Testis (tissue), 3 donors: Measurements from ENCODE around the gene GSK3A. TPM values are rescaled to one million over a fixed set of nuclear protein-coding genes. Genes with fewer than 3 reads are reported as not detected.

ENCODE experiments used
- DNase-seq: peaks from one replicate; pipeline ENCODE4 v3.0.0-alpha.2; 2019
- H3K27ac ChIP-seq, 2 donors: fragments of 200-600 bp; sonication (generic); one replicate each; pipeline ENCODE4 v1.5.1; 2019
- H3K27me3 ChIP-seq: fragments of 200-600 bp; sonication (generic); one replicate; pipeline ENCODE4 v1.5.1; 2019
- H3K36me3 ChIP-seq: fragments of 200-600 bp; sonication (generic); one replicate; pipeline ENCODE4 v1.5.1; 2017; ENCODE audit warnings: low read depth; ENCODE audit errors: missing control alignments
- H3K4me1 ChIP-seq: fragments of 200-600 bp; sonication (generic); one replicate; pipeline ENCODE4 v1.5.1; 2019
- H3K4me3 ChIP-seq, 2 donors: fragments of 200-600 bp; sonication (generic); one replicate each; pipeline ENCODE4 v1.5.1; 2017 to 2019
- H3K9me3 ChIP-seq: fragments of 200-600 bp; sonication (generic); one replicate; pipeline ENCODE4 v1.5.1; 2017
- POLR2A ChIP-seq: fragments of 450-650 bp; IDR thresholded peaks from one replicate; pipeline ENCODE4 v1.6.1; 2017; ENCODE audit warnings: antibody characterized with exemption, mild to moderate bottlenecking, moderate library complexity
- WGBS, 2 donors: methylation state at CpG; one replicate each; pipeline ENCODE4 v1.1.5; 2018; 5-methylcytosine and 5-hydroxymethylcytosine counted together
- intact Hi-C: fragments of 100-400 bp; cut with DNase I; formaldehyde crosslinking; loops from one replicate; pipeline ENCODE4 v1.15.1; 2023; ENCODE audit warnings: low total_unique reads
- polyA plus RNA-seq: library from polyadenylated mRNA; stranded (reverse); fragments of 350-450 nt; fragmentation: Illumina TruSeq; extraction: RNeasy Lipid Tissue Mini Kit (QIAGEN cat#74804); gene quantifications from one replicate; pipeline ENCODE4 v1.2.3, GENCODE V29; 2014; ENCODE audit warnings: low read depth, low replicate concordance; ENCODE audit not compliant: insufficient read depth
- total RNA-seq, 2 donors: library from RNA; depleted of rRNA; stranded (reverse); fragments of >200 nt; gene quantifications; one replicate each; pipeline ENCODE4 v1.2.3, GENCODE V29; 2016
- TF ChIP-seq, protein P1 (sequence below), 3 experiments: fragments of 450-650 bp in 2 of 3; fragments of 200-600 bp in 1 of 3; sonication (generic) in 1 of 3; IDR thresholded peaks; one replicate each; pipeline ENCODE4 v1.5.1; 2016 to 2019; ENCODE audit warnings: antibody characterized with exemption in 3 of 3, mild to moderate bottlenecking in 2 of 3, moderate library complexity in 1 of 3

Gene GSK3A
- total and polyA plus RNA-seq, 3 donors from 2014 or later, result 54.3 to 98.1 (median 64.3) TPM

GRCh38 chr19:42254850-42255765, 12.7 kb upstream of the GSK3A start, which contains the start of gene ERF:
Gene ERF (minus strand): TSS chr19:42255128. CDS start chr19:42254999, 129 bp downstream.
- Histone ChIP-seq H3K4me1 (peaks cover 35% of the 10 kb centered on the region), H3K9me3 (no peaks in the 10 kb centered on the region), H3K4me3 (peak within 1 kb of the TSS; percentile 99 to 100), H3K36me3 (no peaks in the 10 kb centered on the region), H3K27me3 (no peaks in the 10 kb centered on the region), H3K27ac (peak within 1 kb of the TSS; percentile 98 to 99)
- DNase-seq, result peak; percentile 95
- TF ChIP-seq, protein P1, sequence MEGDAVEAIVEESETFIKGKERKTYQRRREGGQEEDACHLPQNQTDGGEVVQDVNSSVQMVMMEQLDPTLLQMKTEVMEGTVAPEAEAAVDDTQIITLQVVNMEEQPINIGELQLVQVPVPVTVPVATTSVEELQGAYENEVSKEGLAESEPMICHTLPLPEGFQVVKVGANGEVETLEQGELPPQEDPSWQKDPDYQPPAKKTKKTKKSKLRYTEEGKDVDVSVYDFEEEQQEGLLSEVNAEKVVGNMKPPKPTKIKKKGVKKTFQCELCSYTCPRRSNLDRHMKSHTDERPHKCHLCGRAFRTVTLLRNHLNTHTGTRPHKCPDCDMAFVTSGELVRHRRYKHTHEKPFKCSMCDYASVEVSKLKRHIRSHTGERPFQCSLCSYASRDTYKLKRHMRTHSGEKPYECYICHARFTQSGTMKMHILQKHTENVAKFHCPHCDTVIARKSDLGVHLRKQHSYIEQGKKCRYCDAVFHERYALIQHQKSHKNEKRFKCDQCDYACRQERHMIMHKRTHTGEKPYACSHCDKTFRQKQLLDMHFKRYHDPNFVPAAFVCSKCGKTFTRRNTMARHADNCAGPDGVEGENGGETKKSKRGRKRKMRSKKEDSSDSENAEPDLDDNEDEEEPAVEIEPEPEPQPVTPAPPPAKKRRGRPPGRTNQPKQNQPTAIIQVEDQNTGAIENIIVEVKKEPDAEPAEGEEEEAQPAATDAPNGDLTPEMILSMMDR (IDR thresholded peaks at IDR 0.05), result peak in 1 of 3 experiments; percentile 22
- peak; percentile 95 for TF ChIP-seq POLR2A
- WGBS, 2 donors, result 1 to 2% methylated on average over 11 to 64 of the region's 75 CpGs
- intact Hi-C loops, result no loop called here

DNA sequence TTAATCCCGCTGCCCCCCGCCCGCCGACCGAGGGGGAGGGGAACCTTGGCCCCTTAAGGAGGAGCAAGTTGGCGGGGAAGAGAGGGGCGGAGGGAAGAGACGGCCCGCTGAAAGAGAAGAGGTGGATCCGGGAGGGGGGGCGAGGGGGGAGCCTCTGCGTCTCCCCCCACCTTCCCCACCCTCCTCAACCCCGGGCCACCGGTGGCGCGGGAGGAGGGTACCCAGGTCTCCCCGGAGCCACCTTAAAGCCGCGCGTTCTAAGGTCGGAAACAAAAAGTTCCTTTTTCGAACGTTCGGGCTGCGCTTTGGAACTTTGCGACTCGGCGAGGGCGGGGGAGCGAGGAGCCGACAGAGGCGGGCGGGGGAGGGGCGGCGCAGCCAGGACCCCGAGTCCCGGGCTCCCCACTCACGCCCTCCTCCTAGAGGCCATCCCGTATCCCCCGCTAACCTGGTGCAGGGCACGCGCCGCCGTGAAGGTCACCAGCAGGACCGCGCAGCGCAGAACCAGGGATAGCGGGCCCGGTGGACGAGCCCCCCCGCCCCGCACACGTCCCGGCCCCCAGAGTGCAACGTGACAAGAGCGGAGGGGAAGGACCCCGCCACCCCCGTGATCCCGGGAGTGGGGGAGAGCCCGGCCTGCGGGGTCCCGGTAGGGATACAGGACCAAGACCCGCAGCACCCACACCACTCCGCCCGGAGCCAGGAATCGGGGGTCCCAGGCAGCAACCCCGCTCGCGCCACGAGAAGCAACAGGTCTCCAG, 11.9 kb upstream of the GSK3A start:
- Histone ChIP-seq H3K36me3 (no peaks in the 10 kb centered on the region), H3K4me1 (peaks cover 43% of the 10 kb centered on the region), H3K9me3 (no peaks in the 10 kb centered on the region), H3K4me3 (peak overlapping the region; percentile 99 to 100), H3K27ac (peak overlapping the region; percentile 98 to 99), H3K27me3 (no peaks in the 10 kb centered on the region)
- WGBS, 2 donors, result 3% methylated on average over 42 of the region's 70 CpGs; no CpG with 5 or more reads in 1 of the 2 donors
- TF ChIP-seq, protein P1 (IDR thresholded peaks at IDR 0.05), result no peak
- TF ChIP-seq POLR2A, result no peak
- DNase-seq, result peak; percentile 85
- intact Hi-C loops, result no loop called here

DNA sequence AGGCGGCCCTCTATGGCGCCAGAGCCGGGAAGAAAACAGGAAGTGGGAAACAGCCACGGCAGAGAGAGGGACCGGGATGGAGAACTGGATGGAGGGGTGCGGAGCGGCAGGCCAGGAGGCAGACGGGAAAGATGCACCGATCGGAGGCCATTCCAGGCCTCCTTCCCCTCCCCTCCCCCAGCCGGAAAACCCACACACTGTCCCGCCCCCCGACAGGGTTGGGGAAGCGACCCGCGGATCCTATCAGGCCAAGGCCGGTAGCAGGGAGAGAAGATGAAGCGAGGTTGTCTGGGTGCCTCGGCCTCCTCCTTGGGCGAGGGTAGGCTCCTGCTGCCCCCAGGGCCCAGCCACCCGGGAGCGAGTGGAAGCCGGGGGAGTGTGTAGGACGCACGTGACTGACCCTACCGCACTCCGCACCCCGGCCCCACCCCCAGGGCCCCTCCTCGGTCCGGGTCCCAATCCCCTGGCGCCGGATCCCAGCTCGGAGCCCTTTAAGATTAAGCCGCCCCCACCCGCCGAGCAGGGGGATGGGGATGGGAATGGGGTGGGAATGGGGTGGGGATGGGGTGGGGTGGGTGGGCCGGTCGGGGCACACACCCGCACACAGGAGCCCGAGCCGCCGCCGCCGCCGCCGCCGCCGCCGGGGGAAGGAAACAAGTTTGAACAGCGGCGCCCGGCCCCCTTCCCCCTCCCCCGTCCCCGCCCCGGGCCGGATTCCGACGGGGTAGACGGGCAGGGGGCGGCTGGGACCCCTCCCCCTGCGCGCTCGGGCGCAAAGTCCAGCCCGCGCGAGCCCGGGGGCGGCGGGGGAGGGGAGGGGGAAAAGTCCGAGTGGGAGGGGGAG, 11.1 kb upstream of the GSK3A start:
- WGBS, 2 donors, result 0 to 1% methylated on average over 16 to 59 of the region's 71 CpGs
- Histone ChIP-seq H3K27ac (peak overlapping the region; percentile 98 to 99), H3K4me3 (peak overlapping the region; percentile 99 to 100), H3K36me3 (no peaks in the 10 kb centered on the region), H3K27me3 (no peaks in the 10 kb centered on the region), H3K4me1 (peaks cover 49% of the 10 kb centered on the region), H3K9me3 (no peaks in the 10 kb centered on the region)
- intact Hi-C loops, result no loop called here
- peak; percentile 78 for DNase-seq
- TF ChIP-seq POLR2A, result no peak
- TF ChIP-seq, protein P1 (IDR thresholded peaks at IDR 0.05), result no peak

DNA sequence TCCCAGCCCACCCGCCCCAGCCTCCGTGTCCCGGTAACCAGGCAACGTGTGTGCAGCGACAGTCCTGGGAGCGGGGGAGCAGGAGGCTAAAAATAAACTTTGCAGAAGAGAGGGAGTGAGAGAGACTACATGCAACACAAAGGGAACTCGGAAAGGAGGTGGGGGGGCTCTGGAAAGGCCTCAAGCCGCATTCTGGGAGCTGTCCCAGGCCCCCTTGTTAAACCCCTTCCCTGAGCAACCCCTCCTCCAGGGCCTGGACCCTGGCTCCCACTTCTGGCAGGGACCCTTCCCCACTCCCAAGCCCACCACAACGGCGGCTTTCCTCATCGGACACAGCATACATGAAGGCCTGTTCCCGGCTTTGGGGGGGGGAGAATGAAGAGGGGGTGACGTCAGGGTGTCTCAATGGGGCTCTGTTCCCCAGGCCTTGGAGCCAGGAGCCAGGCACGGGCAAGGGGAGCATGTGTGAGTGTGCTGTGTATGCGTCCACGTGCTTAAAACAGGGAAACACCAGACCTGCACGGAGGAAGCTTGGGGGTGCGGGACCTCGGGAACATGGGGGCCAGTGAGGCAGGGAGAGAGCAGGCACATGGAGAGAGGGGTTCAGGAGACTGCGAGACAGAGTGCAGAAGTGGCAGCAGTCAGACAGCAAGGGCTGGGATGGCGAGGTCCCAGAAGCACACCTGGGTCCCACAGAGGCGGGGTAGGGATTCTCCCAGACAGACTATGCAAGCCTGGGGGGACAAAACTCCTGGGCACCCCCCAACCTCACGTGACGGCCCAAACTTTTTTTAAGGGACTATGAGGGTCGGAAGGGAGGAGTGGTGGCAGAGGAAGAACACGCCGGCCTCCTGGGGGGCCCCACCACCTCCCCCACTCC, 10.2 kb upstream of the GSK3A start:
- intact Hi-C loops, result no loop called here
- Histone ChIP-seq H3K4me3 (peak overlapping the region; percentile 99 to 100), H3K27ac (peak overlapping the region; percentile 98 to 99), H3K9me3 (no peaks in the 10 kb centered on the region), H3K4me1 (peaks cover 56% of the 10 kb centered on the region), H3K36me3 (no peaks in the 10 kb centered on the region), H3K27me3 (no peaks in the 10 kb centered on the region)
- no peak for TF ChIP-seq POLR2A
- TF ChIP-seq, protein P1 (IDR thresholded peaks at IDR 0.05), result no peak
- WGBS, 2 donors, result 1% methylated on average over 26 of the region's 27 CpGs
- DNase-seq, result peak; percentile 83
